HG03135 (cell line): Measurements from ENCODE around the gene NOS1.

Source experiments
- ATAC-seq: cut with Tn5 transposase; IDR thresholded peaks from one replicate; pipeline ENCODE4 v1.9.1; 2021; ENCODE audit warnings: mild to moderate bottlenecking, moderate library complexity; ENCODE audit not compliant: unreplicated experiment

Gene NOS1

DNA sequence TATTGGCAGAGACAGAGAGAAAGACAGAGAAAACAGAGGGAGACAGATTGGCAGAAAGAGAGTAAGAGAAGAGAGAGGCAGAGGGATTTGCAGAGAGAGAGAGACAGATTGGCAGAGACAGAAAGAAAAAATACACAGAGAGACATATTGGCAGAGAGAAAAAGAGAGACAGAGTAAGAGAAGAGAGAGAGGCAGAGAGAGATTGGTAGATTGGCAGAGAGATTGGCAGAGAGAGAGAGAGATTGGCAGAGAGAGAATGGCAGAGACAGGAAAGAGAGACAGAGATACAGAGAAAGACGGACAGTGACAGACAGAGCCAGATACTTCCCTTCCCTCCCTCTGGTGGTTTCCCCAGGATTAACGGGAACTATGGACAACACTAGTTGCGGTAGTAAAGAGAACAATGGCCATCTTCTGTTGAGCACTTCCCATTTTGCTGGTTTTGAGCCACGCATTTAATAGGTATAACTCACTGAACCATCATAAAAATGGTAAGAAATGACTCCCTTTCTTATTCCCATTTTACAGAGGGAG lies 2.6 kb upstream of the NOS1 start:
- ATAC-seq: no peak

DNA sequence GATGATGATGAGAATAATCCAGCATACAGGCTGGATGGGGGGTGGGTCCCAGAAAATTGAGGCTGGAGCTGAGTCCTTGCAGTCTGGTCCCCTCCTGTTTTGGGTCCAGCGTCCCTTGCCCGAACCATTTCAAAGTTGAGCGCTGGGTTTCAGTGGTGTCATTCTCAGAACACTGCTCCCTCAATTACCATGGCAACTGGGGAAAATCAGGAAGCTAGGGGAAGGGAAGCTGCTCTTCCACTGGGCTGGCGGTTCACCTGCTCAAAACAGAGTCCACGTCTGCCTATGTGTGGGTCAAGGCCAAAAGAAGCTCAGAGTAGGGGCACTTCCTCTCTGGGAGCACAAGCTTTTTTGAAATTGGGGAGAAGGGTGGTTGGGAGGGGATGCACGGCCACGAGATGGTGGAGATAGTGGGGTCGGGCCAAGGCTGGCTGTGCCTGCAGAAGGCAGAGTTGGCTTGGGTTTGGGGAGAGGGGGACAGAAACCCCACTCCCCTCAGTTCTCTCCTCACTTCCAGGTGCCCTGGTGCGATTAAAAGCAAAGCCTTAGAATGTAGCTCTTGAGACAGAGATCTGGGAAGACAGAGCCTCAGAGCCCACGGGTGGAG lies 1.7 kb upstream of the NOS1 start:
- no peak for ATAC-seq

DNA sequence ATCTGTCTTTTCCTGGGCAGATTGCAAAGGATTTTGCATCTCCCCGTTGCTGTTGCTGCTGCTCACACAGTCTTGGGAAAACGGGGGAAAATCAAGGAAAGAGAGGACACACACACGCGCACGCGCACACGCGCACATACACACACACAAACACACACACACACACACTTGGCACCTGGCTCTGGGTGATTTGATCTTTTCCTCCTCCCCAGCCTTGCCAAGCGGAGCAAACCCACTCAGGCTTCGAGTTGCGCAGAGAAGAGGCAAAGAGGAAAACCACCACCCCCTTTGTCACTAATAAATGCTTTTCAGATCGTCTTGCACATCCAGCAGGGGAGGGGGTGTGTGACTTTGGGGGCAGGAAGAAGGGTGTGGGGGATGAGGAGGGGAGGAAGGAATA lies 965 bp upstream of the NOS1 start:
- ATAC-seq: no peak

DNA sequence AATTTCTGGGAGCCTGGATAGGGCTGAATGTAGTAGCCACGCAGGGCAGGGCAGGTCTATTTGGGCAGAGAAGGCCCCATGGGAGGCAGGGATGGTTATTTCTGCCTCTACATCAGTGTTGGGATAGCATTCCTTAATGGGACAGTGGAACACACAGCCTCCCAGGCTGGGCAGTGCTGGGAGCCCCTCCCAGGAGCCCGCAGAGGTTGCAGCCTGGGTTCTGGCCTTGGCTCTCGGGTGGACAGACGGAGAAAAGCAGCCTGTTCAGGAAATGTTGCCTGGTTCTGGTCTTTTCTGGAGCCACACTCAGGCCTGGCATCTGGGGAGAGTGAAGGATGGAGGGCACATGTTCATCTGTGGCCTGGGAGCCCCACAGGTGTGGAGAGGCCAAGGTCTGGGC lies 479 bp upstream of the NOS1 start:
- no peak for ATAC-seq

DNA sequence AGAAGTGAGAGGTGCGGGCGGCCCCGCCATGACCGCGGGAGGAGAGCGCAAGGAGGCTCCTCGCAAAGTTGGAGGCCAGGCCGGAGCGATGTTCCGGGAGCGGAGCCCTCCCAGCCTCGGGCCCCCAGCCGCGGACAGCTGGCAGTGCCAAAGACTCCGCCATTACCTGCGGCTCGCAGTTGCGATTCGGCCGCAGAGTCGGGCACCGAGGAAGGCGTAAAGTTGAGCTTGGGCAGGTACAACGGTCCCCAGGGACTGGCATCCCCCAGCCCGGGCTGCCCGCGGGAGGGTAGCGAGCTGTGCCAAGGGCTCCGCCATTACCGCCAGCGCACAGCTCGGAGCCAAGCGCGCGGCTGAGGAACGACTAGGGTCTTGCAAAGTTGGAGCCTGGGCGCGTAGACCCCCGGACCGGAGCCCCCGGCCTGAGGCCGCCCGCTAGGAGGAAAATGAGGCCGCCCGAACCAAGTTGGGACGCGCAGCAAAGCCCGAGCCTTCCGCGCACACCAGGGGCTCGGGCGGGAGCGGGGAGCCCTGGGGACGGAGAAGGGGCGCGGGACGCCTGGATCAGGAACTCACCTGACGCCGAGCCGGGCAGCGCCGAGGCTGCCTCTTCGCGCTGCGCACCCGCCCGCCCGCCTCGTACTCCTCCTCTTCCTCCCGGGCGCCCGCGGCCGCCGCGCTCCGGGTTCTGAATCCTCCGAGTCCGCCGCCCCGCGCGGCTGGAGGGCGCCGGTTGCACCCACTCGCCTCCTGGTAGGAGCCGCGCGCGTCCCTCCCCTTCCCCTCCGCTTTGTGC lies 677 bp downstream of the NOS1 start:
- ATAC-seq: no peak

DNA sequence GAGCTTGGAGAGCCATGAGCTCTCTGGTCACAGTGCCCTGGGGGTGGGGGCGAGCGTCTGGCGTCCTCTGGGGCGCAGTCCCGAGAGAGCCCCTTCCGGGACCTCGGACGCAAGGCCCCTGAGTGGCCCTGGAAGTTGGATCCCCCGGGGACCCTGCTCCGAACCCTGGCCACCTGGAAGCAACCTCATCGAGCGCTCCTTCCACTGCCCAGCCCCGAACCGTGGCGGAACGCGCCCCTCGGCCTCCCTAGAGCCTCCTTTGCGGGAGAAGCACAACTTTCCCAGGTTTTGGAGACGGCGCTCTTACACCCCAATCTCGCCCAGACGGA lies 1.2 kb downstream of the NOS1 start:
- no peak for ATAC-seq

DNA sequence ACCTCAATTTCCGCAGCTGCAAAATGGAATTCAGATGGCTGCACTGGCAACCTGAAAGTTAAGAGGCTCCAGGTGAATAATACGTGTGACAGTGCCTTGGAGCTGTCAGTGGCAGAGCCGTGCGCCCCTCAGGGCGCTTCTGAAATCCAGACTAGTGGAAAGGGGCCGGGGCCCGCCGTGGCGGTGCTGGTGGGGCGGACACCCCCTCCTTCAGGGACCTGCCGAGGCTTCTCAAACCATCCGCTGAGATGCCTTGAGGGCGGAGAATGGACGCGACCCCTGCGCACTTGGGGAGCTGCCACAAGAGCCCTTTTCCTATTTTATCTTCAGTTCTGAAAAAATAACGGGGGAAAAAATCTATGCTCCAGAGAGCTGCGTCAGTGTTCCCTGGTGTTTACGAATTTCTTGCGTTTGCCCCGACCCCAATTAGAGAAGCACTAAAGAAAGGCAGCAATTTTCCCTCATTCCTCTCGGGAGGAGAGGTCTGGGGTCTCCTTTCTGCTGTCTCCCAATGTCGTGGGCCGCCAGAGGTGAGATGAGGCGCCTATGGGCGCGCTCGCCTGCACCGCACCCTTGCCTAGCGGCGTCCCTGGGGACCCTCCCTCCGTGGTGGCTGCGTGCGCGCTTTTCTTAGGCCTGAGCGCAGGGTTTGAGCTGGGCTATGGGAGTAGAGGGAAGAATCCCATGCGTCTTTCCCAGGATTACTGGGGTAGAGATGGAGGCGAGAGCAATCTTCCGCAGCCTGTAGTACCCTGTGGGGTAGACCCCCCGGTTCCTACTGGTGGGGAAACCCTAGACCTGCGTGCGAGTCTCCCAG lies 2.2 kb downstream of the NOS1 start:
- no peak for ATAC-seq

DNA sequence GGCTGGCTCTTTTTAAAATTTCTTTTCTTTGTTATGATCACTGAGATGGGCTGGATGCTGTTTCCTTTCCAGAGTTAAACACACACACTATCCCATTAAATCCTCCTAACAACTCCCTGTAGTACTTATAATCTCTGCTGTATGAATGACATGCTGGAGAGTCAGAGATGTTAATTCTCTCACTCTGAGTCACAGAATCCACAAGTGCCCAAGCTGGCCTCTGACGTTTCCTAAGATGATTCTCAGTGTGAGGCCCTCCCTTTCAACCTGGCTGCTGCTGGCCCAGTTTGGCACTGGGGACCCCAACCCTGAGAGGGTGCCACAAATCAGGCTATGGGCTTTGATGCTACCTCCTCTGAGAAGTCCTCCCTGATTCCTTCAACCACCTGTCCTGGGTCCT lies 5.4 kb downstream of the NOS1 start:
- no peak for ATAC-seq

DNA sequence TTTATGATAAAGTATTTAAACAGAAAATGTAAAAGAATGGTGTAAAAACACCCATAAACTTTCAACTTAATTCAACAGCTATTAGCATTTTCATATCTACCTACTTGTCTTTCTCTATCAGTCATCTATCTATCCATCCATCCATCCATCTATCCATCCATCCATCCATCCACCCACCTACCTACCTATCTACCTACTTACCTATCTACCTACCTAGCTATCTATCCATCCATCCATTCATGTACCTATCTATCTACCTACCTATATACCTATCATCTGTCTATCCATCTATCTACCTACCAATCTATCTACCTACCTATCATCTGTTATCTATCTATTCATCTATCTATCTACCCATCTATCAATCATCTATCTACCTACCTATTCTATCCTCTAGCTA lies 8.5 kb downstream of the NOS1 start:
- ATAC-seq: no peak

DNA sequence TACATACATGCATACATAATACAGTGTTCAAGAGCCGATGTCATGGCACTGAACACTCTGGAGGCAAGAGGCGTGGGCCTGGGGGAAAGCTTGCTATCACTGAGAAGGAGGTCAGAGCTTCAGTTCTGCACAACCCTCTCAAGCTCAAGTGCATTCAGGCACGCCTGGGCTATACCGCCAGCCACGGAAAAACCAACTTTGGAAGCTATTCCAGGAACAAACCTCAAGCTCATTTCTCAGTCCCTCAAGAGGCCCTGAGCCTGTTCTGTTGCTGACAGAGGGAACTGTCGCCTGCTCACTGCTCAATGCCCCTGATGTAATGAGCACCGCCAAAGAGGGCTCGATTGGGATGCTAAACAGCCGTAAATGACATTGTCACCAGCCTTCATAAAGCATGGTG lies 9.2 kb downstream of the NOS1 start:
- no peak for ATAC-seq

DNA sequence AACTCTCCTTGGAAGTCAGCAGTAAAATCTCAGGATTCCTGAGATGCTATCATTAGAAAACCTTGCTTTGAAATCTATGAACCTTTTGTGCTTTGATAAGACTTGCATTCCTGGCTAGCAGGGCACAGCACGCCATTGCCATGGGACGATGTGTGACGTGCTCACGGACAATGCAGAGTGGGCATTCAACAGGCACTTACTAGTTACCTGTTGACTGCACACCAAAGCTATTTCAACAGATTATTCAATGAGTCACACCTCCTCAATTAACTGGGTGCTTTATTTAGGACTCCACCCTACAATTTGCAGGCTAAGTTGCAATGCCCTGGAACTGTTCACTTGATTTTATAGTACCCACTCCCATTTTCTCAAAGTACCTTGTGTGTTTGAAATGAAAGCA lies 11.3 kb downstream of the NOS1 start:
- no peak for ATAC-seq

DNA sequence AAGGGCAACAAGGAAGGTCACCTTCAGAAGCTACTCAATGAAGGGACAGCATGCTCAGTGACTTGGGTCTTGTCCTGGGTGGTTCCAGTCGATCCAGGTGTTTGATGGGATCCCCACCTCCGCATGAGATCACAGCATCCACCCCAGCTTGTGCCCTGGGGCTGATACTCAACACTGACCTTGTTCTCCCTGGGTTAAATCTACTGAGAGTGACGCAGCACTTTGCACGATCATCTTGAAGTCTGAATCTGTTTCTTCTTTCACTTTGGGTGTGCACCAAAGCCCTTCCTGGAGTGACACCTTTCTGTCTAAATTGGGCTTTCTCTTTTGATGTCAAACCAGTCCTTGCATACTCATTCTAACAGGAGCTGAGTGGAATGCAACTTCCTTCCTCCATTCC lies 13.8 kb downstream of the NOS1 start:
- ATAC-seq: no peak

DNA sequence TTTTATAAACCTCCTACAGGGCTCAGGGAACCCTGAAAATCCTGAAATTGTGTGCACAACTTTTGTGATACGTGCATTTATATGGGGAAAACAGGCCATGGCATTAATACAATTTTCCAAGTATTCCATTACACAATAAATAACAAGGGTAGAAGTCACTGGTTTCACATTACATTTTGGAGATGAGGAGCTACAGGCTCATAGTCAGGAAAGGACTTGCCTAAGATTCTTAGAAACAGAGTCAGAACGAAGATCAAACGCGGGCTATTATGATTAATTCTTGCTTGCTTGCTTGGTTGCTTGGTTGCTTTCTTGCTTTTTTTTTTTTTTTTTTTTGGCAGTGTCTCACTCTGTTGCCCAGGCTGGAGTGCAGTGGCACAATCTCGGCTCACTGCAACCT lies 16.7 kb downstream of the NOS1 start:
- no peak for ATAC-seq

DNA sequence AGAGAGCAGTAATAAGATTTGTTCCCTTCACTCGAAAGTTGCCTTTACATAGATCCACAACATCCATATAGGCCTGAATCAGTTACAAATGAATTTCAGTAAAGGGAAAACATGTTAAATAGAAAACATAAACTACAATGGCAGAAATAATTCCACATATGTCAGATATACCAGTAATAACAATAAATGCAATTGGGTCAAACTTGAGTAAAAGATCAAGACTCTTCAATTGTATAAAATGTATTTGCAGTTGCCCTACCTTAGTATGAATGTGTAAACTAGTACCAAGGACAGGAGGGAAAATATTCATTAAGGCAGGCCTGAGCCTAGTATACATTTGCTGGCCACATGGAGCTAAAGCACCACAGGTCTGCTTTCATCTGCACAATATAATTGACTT lies 17.6 kb downstream of the NOS1 start:
- ATAC-seq: no peak

DNA sequence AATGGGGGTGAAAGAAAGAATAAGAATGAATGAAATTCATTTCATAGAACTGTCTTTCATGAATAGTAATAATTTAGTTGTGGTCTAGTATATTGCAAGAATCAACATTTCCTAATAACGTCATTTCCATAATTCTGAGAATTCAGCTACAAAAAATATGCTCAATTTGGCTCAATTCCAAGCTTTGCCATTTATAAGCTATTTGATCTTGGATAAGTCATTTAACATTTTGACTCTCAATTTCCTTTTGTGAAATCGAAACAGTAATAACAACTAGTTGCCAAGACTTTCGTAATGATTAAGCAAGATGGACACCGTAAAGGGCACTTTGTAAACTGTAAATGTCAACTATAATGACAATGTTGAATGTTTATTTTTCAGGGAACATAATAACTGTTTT lies 18.1 kb downstream of the NOS1 start:
- ATAC-seq: no peak

DNA sequence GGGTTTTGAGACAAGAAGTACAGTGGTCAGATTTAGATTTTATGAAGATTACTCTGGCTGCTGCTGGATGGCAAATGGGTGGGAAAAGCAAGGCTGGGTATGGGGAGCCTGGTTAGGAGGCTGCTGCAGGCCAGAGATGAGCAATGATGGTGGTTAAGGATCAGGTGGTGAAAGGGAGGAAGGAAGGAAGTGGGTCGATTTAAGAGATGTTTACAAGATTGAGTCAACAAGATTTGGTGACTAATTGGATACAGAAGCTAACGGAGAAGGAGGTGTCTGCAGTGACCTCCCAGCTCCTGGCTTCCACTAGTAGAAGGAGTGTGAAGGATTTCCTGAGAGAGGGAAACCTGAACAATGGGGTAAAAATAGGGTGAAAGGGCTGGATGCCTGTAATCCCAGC lies 18.7 kb downstream of the NOS1 start:
- ATAC-seq: no peak

DNA sequence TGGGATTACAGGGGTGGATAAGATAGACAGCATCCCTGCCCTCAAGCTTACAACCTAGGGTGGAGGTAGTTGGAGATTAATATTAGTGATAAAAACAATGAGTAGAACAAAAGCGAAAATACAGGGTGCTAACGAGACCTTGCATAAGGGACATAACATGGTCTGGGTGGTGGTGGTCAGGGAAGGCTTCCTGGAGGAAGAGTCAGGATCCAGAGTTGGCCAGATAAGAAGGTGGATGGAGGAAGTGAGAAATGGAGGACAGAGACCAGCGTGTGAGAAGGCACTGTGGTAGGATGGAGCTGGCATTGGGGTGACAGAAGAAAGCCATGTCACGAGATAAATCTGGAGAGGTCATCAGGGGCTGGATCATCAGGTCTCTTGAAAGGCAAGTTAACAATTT lies 19.2 kb downstream of the NOS1 start:
- no peak for ATAC-seq

DNA sequence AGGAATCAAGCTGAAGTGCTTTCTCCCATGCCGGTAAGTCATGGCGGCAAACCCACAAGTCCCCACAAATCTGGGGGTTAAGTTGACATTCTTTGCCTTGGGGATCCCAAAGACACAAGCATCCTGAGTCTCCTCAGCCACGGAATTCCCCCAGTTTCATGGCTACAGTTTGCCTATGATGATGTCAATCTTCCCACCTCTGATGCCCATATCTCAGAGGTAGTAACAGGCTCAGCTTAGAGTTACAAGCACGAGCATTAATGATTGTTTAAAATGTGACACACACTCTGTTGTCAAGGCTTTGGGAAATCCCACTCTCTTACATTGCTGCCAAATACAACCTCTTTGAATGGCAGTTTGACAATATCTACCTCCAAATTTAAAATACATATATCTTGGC lies 22.3 kb downstream of the NOS1 start:
- no peak for ATAC-seq

DNA sequence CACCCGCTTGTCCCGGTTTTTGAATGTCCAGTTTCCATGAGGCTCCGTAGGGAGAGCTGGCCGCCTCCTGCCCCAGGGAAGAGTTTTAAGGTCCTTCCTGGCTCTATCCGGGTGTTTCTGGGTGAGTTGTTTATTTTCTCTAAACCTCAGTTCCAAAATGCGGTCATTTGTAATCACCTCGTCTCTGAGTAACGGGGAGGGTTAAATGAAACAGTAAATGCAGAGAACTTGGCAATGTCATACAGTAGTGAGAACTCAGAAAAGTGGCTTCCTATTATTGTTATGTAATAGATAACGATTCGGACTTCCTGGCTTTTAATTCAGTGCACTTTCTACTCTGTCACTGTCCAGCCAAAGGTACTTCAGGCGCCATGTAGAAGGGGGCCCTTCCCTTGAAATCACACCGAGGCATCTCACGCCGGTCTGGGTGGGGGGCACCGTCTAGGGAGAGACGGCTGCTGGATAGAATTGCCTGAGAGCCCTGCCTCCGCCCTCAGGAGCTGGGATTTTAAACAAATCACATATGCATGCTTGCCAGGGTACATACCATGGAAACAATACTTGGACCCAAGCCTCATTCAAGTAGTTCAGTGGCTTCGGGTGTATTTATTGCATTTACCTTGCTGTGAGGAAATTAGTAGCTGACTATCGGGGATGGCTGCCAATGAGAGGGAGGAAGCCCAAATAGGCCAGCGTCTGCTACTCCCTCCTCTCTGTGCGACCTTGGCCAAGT lies 26.4 kb downstream of the NOS1 start:
- no peak for ATAC-seq

DNA sequence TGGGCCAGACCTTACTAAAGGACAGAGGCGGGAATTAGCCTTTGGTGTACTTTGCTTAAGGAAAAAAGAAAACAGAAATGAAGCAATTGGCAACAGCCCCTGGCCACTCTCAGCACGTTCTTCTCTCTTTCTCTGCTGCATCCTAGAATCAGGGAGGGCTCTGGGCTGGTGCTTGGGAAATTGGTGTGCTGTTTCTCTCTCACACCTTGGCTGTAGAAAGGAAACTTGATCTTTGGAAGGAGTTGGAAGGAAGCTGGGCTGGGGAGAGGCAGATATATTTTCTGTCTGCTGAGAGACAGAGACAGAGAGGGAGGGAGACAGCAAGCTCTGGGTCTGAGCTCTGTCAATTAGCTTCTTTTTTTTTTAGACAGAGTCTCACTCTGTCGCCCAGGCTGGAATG lies 27.4 kb downstream of the NOS1 start:
- ATAC-seq: no peak

DNA sequence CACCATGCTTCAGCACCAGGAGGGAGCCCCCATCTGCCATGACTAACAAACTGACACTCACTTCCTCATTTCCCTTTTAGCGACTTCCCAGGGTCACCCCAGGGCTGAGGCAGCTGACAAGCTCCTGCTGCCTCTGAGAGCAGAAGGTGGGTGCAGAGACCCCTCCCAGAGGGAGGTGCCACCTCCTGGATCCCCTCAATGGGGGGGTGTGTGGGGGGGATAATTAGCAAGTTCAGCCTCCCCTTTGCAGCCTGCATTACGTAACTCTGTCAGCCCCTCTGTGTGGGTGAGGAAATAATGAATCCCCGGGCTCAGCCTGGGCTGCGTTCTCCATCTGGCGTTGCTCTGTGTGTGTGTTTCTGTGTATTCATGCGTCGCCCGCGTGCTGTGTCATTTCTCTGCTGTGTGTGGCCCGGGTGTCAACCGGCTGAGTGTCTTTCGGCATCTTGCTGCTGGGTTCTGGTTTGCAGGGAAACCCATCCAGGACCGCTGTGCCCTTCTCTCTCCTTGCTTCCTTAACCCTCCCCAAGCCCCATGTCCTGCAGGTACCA lies 28.0 kb downstream of the NOS1 start:
- no peak for ATAC-seq
